Measurements from ENCODE around the gene FMNL2. TPM values are rescaled to one million over a fixed set of nuclear protein-coding genes. Genes with fewer than 3 reads are reported as not detected.

Gene FMNL2
- total RNA-seq, 1 experiment from 2014 or later: 28.1 TPM

DNA sequence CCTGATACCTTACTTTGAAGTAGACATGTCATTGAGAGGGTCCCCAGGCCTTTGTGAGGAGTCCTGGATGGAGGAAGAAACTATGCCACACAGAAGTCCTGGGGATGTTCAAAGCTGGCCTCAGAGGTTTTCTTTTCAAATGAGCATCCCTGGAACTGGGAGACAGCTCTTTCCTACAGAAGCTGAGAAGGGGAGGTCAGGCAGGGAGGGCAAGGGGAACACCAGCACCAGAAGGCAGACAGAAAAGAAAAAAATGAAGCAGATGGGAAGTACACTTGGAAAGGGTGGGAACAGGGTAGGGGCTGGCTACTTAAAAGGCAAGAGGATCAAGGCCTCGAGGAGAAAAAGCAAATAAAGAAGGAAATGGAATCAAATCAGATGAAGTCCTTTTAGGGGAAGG lies 120.0 kb downstream of the FMNL2 start:
- Histone ChIP-seq H3K27ac (ENCODE audit: low read depth, low read length) (no peak overlapping the region), H2AFZ (ENCODE audit: low read depth, low read length, poor library complexity, severe bottlenecking) (no peak overlapping the region), H3K36me3 (ENCODE audit: control insufficient read depth in 1 of 2, insufficient read depth in 2 of 2, low read length in 2 of 2) (no peaks in the 10 kb centered on the region), H3K79me2 (ENCODE audit: insufficient read depth, low read length) (peaks cover 6% of the 10 kb centered on the region; the same call in 1 of the 2 replicates), H3K9ac (ENCODE audit: low read length) (no peak overlapping the region), H3K9me3 (ENCODE audit: control insufficient read depth in 1 of 2, insufficient read depth in 1 of 2, low read depth in 1 of 2, low read length in 2 of 2) (no peaks in the 10 kb centered on the region), H3K4me3 (replicated peaks in 1 of 2; ENCODE audit: low read depth in 1 of 2, low read length in 2 of 2) (no peak overlapping the region), H3K9me2 (ENCODE audit: insufficient read depth) (no peaks in the 10 kb centered on the region), H3K4me1 (ENCODE audit: control insufficient read depth in 1 of 2, insufficient read depth in 2 of 2, low read length in 2 of 2) (peaks cover 0 to 15% of the 10 kb centered on the region in 2 experiments; a peak in 2 of 4 replicates), H3K4me2 (ENCODE audit: low read length) (no peak overlapping the region), H3K27me3 (ENCODE audit: insufficient read depth, low read length) (no peaks in the 10 kb centered on the region), H4K20me1 (ENCODE audit: insufficient read depth) (no peaks in the 10 kb centered on the region)
- intact Hi-C loops (cut with micrococcal nuclease): no loop called here
- RAD21 ChIA-PET (ENCODE audit: low non-redundant PET in 1 of 2, low total read pairs in 2 of 2, uncharacterized antibody in 2 of 2, unreplicated experiment in 2 of 2): no interaction called here
- TF ChIP-seq, protein P1, sequence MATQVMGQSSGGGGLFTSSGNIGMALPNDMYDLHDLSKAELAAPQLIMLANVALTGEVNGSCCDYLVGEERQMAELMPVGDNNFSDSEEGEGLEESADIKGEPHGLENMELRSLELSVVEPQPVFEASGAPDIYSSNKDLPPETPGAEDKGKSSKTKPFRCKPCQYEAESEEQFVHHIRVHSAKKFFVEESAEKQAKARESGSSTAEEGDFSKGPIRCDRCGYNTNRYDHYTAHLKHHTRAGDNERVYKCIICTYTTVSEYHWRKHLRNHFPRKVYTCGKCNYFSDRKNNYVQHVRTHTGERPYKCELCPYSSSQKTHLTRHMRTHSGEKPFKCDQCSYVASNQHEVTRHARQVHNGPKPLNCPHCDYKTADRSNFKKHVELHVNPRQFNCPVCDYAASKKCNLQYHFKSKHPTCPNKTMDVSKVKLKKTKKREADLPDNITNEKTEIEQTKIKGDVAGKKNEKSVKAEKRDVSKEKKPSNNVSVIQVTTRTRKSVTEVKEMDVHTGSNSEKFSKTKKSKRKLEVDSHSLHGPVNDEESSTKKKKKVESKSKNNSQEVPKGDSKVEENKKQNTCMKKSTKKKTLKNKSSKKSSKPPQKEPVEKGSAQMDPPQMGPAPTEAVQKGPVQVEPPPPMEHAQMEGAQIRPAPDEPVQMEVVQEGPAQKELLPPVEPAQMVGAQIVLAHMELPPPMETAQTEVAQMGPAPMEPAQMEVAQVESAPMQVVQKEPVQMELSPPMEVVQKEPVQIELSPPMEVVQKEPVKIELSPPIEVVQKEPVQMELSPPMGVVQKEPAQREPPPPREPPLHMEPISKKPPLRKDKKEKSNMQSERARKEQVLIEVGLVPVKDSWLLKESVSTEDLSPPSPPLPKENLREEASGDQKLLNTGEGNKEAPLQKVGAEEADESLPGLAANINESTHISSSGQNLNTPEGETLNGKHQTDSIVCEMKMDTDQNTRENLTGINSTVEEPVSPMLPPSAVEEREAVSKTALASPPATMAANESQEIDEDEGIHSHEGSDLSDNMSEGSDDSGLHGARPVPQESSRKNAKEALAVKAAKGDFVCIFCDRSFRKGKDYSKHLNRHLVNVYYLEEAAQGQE (IDR thresholded peaks at IDR 0.05; ENCODE audit: low read depth): no peak
- TF ChIP-seq EZH2 (IDR thresholded peaks at IDR 0.05) (no peak), RAD21 (IDR thresholded peaks at IDR 0.05; ENCODE audit: low read depth) (no peak), EGR1 (IDR thresholded peaks at IDR 0.05; ENCODE audit: low read depth) (no peak), SRF (IDR thresholded peaks at IDR 0.05; ENCODE audit: low read depth) (no peak)
- TF ChIP-seq, protein P2, sequence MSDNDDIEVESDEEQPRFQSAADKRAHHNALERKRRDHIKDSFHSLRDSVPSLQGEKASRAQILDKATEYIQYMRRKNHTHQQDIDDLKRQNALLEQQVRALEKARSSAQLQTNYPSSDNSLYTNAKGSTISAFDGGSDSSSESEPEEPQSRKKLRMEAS (IDR thresholded peaks at IDR 0.05): no peak
- ATAC-seq: no peak
- BruUV-seq (replicated peaks): no TSS peak
- CTCF ChIA-PET: no interaction called here
- no peak for DNase-seq (ENCODE audit: low read depth, low spot score)
- POLR2A ChIA-PET: no interaction called here

DNA sequence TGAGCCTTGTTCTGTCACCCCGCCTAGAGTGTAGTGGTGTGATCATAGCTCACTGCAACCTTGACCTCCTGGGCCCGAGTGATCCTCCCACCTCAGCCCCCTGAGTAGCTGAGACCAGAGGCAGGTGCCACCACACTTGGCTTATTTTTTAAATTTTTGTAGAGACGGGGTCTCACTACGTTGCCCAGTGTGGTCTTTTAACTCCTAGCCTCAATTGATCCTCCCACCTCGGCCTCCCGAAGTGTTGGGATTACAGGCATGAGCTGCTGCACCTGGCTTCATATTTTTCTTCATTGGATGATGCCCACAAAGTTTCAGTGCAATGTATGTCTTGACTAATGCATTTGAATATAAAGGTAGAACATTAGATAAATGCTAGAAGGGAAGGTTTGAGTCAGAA lies 120.8 kb downstream of the FMNL2 start:
- Histone ChIP-seq H3K4me2 (ENCODE audit: low read length) (peak overlapping the region; percentile 49), H3K9me2 (ENCODE audit: insufficient read depth) (no peaks in the 10 kb centered on the region), H2AFZ (ENCODE audit: low read depth, low read length, poor library complexity, severe bottlenecking) (no peak overlapping the region), H3K79me2 (ENCODE audit: insufficient read depth, low read length) (peaks cover 9% of the 10 kb centered on the region), H3K9ac (ENCODE audit: low read length) (no peak overlapping the region), H3K9me3 (ENCODE audit: control insufficient read depth in 1 of 2, insufficient read depth in 1 of 2, low read depth in 1 of 2, low read length in 2 of 2) (no peaks in the 10 kb centered on the region), H4K20me1 (ENCODE audit: insufficient read depth) (no peaks in the 10 kb centered on the region), H3K4me3 (replicated peaks in 1 of 2; ENCODE audit: low read depth in 1 of 2, low read length in 2 of 2) (no peak overlapping the region), H3K4me1 (ENCODE audit: control insufficient read depth in 1 of 2, insufficient read depth in 2 of 2, low read length in 2 of 2) (peaks cover 0 to 15% of the 10 kb centered on the region in 2 experiments; a peak in 2 of 4 replicates), H3K27me3 (ENCODE audit: insufficient read depth, low read length) (no peaks in the 10 kb centered on the region), H3K27ac (ENCODE audit: low read depth, low read length) (no peak overlapping the region), H3K36me3 (ENCODE audit: control insufficient read depth in 1 of 2, insufficient read depth in 2 of 2, low read length in 2 of 2) (no peaks in the 10 kb centered on the region)
- DNase-seq (ENCODE audit: low read depth, low spot score) (no peak), ATAC-seq (no peak)
- ChIA-PET RAD21 (ENCODE audit: low non-redundant PET in 1 of 2, low total read pairs in 2 of 2, uncharacterized antibody in 2 of 2, unreplicated experiment in 2 of 2) (no interaction called here), CTCF (no interaction called here), POLR2A (no interaction called here)
- TF ChIP-seq EZH2phosphoT487 (IDR thresholded peaks at IDR 0.05; ENCODE audit: borderline replicate concordance): no peak
- intact Hi-C loops (cut with micrococcal nuclease): no loop called here
- BruUV-seq (replicated peaks): no TSS peak

All from HCT116 (cell line).